ELR (cell line): ENCODE results near the gene GLYATL2.

ENCODE experiments used
- DNase-seq: peaks from one replicate; pipeline ENCODE4 v3.0.0-alpha.2; 2015; ENCODE audit warnings: low read depth

The GLYATL2 gene, protein sequence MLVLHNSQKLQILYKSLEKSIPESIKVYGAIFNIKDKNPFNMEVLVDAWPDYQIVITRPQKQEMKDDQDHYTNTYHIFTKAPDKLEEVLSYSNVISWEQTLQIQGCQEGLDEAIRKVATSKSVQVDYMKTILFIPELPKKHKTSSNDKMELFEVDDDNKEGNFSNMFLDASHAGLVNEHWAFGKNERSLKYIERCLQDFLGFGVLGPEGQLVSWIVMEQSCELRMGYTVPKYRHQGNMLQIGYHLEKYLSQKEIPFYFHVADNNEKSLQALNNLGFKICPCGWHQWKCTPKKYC

DNA sequence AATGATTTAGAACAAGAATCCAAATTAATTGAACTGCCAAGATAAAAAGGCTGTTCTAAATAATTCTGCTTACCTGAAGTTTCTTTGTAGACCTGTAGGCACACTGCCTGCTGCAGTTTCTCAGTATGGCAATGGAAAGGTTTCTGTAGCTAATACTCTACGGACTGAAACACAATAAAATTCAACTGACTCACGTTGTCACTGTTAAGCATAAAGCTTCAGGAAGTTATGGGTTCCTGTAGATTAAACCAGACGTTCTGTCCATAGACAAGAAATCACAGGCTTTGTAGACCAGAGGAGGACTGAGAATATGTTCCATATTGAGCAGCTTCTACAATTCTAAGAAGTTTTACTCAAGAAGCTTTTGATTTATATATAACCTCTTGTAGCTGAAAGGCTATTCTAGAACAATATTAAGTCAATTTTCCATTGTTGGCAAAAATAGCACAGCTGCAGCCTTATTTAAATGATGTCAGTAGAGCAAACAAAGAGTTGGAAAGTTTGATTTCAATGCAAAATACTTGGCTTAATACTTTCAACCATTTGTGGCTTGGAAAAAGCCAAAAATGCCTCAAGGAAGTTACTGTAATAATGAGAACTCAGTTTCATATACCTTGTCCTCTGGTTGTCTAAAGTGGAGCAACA lies at the start of gene GLYATL2:
Gene GLYATL2, minus strand, starts transcription at position 344 of the 645 bp plus-strand sequence. CDS start 5,092 bp downstream, outside the sequence.
- no peak for DNase-seq

DNA sequence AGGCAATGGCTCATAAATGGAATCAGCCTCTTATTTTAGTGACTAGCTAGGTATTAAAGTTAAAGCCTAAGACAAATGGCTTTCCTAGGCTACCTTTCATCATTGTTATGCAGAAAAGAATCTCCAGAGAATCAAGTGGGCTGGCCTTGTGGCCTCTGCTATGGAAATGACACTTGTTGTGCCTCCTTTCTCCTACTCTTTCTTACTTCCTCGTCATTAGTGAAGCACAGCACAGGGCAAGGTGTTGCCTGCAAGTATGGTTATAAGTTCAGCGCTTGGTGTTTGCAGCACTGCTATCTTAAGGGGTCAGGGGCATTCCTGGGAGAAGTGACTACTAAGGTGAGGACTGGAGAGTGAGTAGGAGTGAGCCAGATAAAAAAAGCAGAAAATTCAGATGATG lies 49.4 kb upstream of the GLYATL2 start:
- DNase-seq, result no peak

DNA sequence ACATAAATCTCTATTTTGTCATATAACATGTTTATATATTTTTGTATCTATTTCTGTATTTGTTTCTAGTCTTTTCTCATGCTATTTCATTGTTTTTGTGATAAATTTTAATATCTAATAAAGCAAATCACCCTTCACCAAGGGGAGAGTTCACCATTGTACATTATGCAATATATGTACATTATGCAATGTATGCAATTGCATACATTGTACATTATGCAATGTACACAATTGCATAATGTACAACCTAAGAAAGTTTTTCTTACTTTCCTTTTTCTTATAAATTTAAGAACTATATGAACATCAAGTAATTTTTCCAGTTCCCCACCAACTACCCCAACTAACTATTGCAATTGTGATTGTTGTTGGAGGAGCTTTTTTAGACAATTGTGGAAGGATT lies 44.1 kb upstream of the GLYATL2 start:
- no peak for DNase-seq

- no peak for DNase-seq
Measured at GRCh38 chr11:58887452-58887851, 42.9 kb upstream of the GLYATL2 start.

DNA sequence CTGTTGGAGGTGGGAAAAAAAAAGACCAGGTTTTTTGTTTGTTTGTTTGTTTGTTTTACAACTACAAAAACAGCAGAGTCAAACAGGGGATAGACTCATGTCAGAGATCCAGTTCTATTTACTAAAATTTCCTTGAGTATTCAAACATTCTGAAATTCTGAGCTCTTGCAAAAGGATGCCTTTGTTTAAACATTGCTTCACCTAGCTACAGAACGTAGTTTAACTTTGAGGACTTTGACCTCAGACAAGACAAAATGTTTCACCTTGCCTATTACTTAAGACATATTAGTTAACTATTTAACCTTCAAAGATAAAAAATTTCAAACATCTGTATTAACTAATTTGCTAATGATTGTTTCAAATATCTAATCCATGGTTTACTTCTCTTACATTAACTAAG lies 36.1 kb upstream of the GLYATL2 start:
- DNase-seq, result no peak

DNA sequence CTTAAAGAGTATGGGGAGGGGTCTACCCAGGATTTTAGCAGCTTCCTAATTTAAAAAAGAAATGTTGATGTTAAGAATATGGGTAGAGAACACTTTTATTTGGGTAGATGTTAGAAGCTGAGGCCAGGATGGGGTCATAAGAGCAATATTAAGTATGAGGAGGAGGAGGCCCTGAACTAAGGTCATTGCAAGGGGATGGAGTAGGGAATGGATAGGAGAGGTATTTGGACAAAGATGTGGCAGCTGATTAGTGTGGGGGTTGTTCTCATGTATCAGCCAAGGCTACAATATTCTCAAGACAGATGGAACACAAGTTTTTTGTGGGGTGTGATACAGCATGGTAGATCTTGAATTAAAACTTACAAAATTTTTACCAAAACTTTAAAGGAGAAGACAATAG lies 35.7 kb upstream of the GLYATL2 start:
- no peak for DNase-seq

DNA sequence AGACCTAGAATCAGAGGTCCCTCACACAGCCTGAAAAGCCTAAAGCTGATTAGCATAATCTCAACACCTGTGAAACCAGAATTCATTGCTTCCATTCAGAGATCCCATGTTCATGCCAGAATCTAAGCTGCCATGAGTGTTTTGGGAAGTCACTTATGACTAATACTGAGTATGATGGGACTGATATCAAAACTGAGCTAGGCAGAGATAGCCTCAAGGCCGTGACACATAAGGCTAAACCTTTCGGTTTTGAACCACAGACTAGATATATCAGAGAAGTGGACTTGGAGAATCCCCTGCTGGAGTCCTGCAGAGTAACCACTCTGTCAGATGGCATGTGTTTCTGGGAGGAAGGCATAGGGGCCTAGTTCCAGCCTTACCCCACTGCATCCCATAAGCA lies 23.1 kb upstream of the GLYATL2 start:
- peak; percentile 78 for DNase-seq

- peak; percentile 72 for DNase-seq
Measured at GRCh38 chr11:58866788-58867187, 22.3 kb upstream of the GLYATL2 start.

GRCh38 chr11:58864335-58864734 lies 19.8 kb upstream of the GLYATL2 start:
- DNase-seq, result no peak

DNA sequence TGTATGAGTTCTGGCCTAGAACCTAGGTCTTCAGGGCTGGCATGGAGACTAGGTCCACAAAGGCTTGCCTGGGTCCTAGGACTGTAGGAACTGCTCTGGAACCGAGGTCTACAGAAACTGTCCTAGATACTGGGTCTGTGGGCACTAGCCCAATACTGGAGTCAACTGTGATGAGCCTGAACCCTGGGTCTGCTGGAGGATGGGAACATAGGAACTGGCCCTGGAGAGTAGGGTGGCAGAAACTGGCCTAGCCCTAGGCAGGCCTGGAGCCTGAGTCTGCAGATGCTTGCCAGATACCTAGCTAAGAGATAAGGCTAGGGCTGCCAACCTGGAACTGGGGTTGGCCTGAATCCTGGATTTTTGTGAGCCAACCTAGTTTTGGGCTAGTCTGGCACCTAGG lies 19.2 kb upstream of the GLYATL2 start:
- no peak for DNase-seq

DNA sequence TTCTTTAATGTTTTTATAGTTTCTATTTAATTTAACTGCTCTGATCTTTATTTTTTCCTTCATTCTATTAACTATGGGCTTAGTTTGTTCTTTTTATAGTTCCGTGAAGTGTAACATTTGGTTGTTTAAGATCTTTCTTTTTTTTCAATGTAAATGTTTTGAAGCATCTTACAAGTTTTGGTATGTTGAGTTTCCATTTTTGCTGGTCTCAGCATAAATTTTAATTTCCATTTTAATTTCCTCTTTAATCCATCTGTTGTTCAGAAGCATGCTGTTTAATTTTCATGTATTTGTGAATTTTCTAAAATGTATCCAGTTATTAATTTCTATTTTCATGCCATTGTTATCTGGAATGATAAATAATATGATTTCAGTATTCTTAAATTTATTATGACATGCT lies 17.0 kb upstream of the GLYATL2 start:
- no peak for DNase-seq

DNA sequence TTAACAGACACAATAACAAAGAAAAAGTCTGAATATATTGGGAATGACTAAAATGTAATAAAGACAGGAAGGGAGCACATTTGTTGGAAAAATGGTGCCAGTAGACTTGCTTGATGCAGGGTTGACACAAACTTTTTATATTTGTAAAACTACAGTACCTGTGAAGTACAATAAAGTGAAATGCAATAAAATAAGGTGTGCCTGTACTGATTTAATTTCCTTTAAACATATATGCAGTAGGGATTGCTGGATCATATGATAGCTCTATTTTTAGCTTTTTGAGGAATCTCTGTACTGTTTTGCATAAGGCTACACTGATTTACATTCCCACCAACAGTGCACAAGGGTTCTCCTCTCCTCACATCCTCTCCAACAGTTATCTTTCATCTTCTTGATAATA lies 12.3 kb upstream of the GLYATL2 start:
- DNase-seq, result no peak

- no peak for DNase-seq
Measured at GRCh38 chr11:58845386-58845785, 882 bp upstream of the GLYATL2 start.

- no peak for DNase-seq
Measured at GRCh38 chr11:58837707-58838388, 6.7 kb downstream of the GLYATL2 start.

DNA sequence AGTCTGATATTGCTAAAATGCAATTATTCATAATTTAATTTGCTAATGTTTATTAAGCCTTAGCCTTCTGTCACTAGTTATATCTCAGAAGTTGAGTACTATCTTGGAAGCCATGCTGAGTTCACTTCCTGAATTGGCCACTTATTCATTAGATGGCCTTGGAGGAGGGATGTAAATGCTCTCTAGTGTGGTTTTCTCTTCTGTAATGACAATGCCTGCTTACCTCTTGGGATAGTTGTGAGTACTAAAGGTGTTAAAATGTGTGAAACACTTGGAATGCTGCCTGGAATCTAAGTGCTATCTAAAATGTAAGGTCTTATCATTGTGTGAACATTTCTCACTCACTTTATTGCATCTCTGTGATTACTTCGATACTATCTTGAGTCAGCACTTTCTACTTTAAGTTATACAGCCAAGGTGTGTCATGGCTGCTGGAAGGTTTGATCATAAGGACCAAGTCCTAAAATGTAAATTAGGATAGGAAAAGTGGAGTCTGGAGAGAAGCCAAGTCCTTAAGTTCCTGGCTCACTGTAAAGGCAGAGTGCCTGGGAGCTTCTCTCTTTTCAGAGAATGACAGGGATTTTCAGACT lies 12.4 kb downstream of the GLYATL2 start:
- DNase-seq, result peak; percentile 57

DNA sequence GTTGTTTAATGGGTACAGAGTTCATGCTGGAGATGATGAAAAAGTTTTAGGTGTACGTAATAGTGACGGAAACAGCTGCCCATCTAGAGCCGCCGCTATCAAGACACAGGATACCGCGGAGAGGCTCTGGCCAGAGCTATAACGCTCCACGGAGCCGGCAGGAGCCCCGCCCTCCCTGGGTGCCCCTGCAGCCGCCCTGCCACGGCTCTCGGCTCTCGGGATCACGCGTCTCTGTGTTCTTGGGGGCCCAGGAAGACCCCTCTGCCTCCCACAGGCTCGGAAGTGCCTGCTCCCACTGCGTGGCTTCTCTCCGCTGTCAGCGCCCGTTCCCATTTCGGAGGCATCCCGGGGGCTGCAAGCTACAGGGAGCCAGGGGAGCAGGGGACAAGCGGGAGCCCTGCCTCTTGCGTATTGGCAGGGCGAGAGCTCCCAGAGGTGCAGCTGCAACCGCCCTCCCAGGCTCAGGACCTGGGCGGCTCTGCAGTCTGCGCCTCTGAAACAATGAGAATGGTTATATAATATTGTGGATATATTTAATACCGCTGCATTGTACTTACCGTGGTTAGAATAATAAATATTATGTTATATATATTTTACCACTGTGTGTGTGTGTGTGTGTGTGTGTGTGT lies 13.7 kb downstream of the GLYATL2 start:
- no peak for DNase-seq

DNA sequence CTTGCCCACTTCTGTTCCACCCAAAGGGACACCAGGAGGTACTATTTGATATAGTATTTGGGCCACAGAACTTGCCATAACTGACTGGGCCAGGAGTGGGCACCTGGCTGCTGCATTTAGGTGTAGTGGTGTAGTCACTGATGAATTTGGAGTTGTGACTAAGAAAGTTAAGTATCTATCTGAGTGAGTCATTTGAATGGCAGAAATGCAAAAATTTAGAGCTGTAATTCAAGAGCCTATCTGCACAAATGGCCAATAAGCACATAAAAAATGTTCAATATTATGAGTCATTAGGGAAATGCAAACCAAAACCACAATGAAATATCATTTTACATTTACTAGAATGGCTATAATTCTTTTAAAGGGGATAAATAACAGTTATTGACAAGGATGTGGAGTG lies 14.7 kb downstream of the GLYATL2 start:
- DNase-seq, result peak; percentile 80

GRCh38 chr11:58813693-58814092 lies 30.8 kb downstream of the GLYATL2 start:
- DNase-seq, result peak; percentile 19

GRCh38 chr11:58811499-58811898 lies 33.0 kb downstream of the GLYATL2 start:
- DNase-seq, result no peak

GRCh38 chr11:58807343-58807742 lies 37.2 kb downstream of the GLYATL2 start:
- no peak for DNase-seq

GRCh38 chr11:58805065-58805464 lies 39.4 kb downstream of the GLYATL2 start:
- peak; percentile 77 for DNase-seq

DNA sequence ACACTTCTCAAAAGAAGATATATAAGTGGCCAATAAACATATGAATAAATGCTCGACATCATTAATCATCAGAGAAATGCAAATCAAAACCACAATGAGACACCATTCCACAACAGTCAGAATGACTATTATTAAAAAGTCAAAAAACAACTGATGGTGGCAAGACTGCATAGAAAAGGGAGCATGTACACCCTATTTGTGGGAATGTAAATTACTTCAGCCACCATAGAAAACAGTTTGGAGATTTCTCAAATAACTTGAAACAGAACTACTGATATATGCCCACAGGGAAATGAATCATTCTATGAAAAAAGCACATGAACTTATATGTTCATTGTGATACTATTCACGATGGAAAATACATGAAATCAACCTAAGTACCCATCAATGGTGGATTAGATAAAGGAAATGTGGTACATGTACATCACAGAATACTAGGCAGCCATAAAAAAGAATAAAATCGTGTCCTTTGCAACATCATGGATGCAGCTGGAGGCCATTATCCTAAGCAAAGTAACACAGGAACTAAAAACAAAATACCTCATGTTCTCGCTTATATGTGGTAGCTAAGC lies 42.4 kb downstream of the GLYATL2 start:
- peak; percentile 17 for DNase-seq
